ENCODE results near the gene LTBP3.

LTBP3 gene

DNA sequence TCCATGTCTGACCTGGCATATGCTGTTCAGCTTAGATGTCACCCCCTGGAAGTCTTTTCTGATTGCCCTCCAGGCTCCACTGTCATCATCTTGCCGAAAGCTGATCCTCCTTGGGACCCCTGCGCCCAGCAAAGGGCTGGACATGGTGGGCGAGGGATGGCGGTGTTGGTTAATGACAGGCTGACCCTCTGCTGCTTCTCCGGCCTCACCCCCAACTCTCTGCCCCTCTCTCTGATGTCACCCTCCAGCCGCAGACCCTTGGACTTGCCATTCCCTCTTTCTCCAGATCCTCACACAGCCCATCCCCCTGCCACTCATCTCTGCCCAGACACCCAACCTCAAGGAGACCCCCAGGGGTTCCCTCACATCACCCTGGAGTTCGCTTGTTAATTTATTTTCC, 20.0 kb upstream of the LTBP3 start:
- H3K9me3 Mint-ChIP-seq = no peaks in the 10 kb centered on the region
- no peak for DNase-seq (ENCODE audit: low spot score in 2 of 2)
- H3K36me3 Mint-ChIP-seq = peaks cover 98% of the 10 kb centered on the region
- H3K4me3 Mint-ChIP-seq = peak overlapping the region; percentile 96
- ATAC-seq = no peak
- H3K4me1 Mint-ChIP-seq = peaks cover 64% of the 10 kb centered on the region
- peak overlapping the region; percentile 94 for H3K27ac Mint-ChIP-seq

DNA sequence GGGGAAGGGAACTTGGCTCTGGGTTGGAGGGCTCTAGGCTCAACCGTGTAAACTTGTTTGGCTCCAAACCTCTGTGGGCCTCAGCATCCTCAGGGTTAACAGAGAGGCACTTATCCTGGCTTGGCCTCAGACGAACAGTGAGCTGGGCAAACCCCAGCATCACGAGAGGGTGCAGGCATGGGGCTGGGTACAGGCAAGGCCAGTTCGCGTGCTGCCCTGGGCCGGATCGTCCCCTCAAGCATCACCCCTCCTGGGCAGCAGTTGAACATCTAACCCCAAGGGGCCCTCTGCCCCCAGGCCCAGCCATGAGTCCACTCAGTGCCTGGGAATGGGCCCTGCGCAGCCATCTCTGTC, 19.6 kb upstream of the LTBP3 start:
- Mint-ChIP-seq H3K36me3 (peaks cover 96% of the 10 kb centered on the region), H3K27ac (peak overlapping the region; percentile 94), H3K4me1 (peaks cover 61% of the 10 kb centered on the region), H3K4me3 (peak overlapping the region; percentile 96), H3K9me3 (no peaks in the 10 kb centered on the region)
- DNase-seq (ENCODE audit: low spot score in 2 of 2) (no peak), ATAC-seq (no peak)

DNA sequence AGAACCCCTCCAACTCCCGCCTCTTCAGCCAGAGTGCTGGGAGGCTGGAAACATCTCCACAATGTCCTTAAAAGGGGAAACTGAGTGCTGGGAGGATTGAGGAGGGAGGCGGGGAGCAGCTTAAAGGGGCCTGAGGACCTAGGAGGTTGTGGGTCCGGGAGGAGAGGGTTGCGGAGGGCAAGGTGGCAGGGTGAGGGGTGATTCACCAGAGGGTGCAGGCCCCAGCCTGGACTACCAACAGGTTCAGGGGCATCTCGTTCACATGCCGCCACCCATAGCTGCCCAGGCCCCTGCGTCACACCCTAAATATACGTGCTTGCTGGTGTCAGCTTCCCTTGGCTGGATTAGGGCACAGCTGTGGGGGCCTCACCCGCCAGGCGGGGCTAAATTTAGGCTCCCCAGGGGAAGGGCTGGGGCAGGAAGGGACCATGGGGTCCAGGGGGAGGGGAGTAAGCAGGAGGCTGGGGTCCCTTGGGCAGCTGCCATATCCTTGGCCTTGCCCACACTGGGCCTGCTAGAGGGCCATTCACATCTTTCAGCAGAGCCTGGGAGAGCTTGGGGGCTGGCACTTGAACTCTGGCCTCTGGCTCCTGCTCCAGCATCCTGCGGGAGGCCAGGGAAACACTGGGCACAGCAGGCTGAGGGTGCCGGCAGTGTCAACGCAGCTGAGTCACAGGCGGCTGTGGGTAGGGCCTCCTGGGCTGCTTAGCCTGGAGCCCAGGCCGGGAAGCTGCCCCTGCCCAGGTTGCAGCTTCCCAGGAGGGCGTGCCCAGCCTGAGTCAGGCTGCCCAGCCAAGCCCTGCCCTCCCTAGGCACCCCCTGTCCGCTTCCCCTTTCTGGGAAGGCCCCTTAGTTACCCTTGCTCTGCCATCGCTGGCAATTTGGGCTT, 19.0 kb upstream of the LTBP3 start:
- H3K9me3 Mint-ChIP-seq = no peaks in the 10 kb centered on the region
- H3K27ac Mint-ChIP-seq = peak overlapping the region; percentile 94
- DNase-seq (ENCODE audit: low spot score in 2 of 2) (no peak), ATAC-seq (peak; percentile 29)
- peaks cover 58% of the 10 kb centered on the region for H3K4me1 Mint-ChIP-seq
- H3K4me3 Mint-ChIP-seq = peak overlapping the region; percentile 96
- H3K36me3 Mint-ChIP-seq = peaks cover 94% of the 10 kb centered on the region

DNA sequence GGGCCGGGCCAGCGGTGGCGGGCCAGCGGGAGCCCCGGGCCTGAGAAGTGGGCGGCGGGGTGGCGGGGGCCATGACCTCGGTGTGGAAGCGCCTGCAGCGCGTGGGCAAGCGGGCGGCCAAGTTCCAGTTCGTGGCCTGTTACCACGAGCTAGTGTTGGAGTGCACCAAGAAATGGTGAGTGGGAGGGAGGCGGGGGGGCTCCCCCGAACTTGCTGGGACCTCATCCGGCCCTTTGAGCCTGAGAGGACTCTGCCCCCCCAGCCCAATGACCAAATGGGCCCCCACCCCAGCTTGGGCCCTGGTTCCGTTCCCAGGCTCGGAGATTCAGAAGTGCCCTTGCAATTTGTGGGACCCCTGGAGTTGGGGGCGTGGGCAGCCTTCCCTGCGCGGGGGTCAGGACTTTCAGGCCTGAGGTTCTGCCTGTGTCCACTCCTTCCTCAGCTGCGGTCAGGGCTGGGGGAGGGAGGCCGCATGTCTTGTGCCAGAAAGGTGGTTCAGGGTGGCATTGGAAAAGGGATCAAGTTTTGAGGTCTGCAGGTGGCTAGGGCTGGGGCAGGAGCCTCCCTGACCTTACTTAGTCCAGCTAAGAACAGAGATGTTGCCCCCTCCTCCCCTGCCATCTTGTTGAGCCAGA, 18.2 kb upstream of the LTBP3 start:
- Mint-ChIP-seq H3K27ac (peak overlapping the region; percentile 94), H3K4me3 (peak overlapping the region; percentile 96), H3K36me3 (peaks cover 94% of the 10 kb centered on the region), H3K9me3 (no peaks in the 10 kb centered on the region), H3K4me1 (peaks cover 58% of the 10 kb centered on the region)
- peak; percentile 6 for ATAC-seq
- DNase-seq (ENCODE audit: low spot score in 2 of 2) = no peak

DNA sequence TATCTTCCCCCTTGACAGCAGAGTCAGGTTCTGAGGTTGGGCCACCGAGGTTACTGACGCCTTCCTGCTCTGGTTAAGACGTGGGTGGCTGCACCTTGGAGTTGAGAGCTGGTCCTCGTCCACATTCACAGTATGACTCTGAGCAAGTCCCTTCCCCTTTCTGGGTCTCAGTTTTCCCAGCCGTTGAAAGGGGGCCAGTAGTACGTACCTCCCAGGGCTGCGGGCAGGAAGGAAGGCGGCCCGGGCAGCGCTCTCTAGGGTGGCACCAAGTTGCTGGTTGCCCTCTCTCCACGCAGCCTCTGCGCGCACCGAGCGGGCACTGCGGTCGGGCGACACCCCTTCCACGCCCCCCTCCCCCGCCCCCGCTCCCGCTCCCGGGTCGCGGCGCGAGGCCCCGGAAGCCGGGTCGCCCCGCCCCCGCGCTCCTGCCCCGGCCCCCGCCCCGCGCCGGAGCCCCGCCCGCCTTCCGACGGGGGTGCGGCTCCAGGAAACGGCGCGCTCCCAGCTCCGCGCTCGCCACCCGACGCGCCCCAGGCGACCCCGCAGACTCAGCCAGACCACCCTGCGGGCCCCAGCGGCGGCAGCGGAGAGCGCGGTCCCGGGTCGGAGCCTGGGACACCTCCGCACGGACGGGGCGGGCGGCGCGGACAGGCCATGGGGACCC, 17.5 kb upstream of the LTBP3 start, which contains the start of gene EHBP1L1:
EHBP1L1 (plus strand) TSS at position 486 of the 664 bp plus-strand sequence. CDS start 250 bp downstream, outside the sequence.
- Mint-ChIP-seq H3K27ac (peak within 1 kb of the TSS; percentile 94), H3K4me3 (peak within 1 kb of the TSS; percentile 96), H3K36me3 (peaks cover 94% of the 10 kb centered on the region), H3K9me3 (no peaks in the 10 kb centered on the region), H3K4me1 (peaks cover 61% of the 10 kb centered on the region)
- ATAC-seq = peak; percentile 52
- peak; percentile 77 to 91 for DNase-seq (ENCODE audit: low spot score in 2 of 2)

DNA sequence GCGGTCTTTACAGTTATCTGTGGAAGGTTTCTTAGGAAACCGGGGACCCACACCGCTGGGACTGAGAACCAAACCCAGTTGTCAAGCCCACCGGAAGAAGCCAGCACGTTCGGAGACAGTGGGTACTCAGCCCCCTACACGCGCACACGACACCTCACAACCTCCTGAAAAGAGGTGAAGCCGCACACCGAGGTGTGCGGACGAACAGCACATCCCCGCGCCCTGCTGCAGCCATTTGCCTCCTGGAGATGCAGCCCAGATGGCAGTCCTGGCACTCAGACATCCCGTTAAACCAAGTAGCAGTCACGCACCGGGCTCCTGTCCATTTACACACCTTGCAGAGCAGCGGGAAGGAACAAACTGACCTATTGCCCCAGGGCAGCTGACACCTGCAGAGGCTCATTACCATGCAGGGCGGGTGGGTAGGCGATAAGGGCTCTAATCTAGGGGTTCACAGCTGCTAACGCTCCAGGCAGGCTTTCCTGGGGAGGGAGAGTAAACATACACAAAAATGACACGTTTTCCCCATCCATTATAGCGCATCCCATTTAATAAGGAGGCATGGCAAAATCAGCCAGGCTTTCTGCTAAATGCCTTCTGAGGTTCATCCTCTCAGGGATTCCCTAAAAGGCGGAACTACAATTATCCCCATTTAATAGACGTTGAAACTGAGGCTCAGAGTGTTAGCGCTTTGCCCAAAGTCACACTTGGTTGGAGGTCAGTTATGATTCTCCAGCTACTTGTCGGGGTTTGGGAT, 16.8 kb upstream of the LTBP3 start:
- H3K4me3 Mint-ChIP-seq = peak overlapping the region; percentile 96

DNA sequence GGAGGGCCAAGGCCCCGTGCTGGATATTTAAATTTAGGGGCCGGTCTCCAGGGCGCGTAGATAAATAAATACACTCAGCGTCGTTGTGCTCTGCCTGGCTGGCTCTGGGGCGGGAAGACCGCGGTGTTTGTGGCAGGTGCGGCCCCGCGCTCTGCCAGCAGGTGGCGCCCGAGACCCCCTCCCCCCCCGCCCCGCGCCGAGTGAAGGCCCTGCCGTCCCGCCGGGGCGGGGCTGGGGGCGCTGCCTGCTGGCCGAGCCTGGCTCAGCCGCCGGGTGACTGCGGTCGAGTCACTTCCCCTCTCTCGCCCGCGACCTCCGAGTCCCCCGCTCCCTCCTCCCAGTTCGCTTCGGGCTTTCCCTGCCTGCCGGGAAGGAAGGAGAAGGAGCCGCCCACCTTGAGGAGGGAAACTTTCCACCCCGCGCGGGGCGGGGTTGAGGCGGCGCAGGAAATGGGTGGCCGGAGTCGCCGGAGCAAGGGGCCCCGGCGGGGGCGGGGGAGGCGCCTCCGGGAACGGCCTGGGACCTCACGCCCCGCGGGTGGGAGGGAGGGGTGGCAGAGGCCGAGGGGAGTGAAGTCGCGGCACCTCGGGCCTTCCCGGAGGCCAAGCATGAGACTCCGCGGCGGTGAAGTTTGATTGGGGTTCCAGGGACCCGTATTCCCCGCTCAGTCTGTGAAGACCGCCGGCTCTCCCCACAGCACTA, 16.1 kb upstream of the LTBP3 start:
- DNase-seq (ENCODE audit: low spot score in 2 of 2) = peak; percentile 91 to 99
- H3K36me3 Mint-ChIP-seq = peaks cover 94% of the 10 kb centered on the region
- H3K27ac Mint-ChIP-seq = peak overlapping the region; percentile 94
- peak overlapping the region; percentile 96 for H3K4me3 Mint-ChIP-seq
- no peaks in the 10 kb centered on the region for H3K9me3 Mint-ChIP-seq
- ATAC-seq = peak; percentile 51
- H3K4me1 Mint-ChIP-seq = peaks cover 65% of the 10 kb centered on the region

More for the DNA sequence above, 16.8 kb upstream of the LTBP3 start:
- Mint-ChIP-seq H3K4me1 (peaks cover 62% of the 10 kb centered on the region), H3K36me3 (peaks cover 94% of the 10 kb centered on the region), H3K9me3 (no peaks in the 10 kb centered on the region), H3K27ac (peak overlapping the region; percentile 94)
- DNase-seq (ENCODE audit: low spot score in 2 of 2) = peak in 1 of 2 donors; percentile 78
- peak; percentile 0 for ATAC-seq

DNA sequence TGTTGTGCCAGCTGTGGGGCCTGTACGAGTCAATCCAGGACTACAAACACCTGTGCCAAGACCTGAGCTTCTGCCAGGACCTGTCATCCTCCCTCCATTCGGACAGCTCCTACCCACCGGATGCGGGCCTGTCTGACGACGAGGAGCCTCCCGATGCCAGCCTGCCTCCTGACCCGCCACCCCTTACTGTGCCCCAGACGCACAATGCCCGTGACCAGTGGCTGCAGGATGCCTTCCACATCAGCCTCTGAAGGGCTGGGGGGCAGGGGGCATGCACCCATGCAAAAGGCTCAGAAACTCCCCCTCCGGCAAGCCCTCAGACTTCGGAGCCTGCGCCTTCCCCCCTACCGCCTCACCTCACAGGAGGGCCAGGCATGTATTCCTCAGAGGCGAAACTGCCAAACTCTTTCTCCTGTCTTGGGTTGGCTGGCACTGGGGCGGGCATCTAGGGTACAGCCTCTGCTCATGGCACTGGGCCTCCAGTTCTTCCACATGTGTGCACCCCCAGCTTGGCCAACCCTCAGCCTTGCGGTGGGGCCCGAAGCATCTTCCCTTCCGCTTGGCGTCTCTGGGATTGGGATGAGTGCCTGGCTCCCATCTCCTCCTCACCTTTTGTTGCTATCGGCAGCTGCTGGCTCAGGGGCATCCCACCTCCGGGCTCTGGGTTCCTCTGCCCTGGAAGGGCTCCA, 15.4 kb upstream of the LTBP3 start:
- peak in 1 of 2 donors; percentile 72 for DNase-seq (ENCODE audit: low spot score in 2 of 2)
- H3K4me1 Mint-ChIP-seq = peaks cover 67% of the 10 kb centered on the region
- H3K36me3 Mint-ChIP-seq = peaks cover 94% of the 10 kb centered on the region
- H3K4me3 Mint-ChIP-seq = peak overlapping the region; percentile 96
- ATAC-seq = no peak
- no peaks in the 10 kb centered on the region for H3K9me3 Mint-ChIP-seq
- H3K27ac Mint-ChIP-seq = peak overlapping the region; percentile 94

DNA sequence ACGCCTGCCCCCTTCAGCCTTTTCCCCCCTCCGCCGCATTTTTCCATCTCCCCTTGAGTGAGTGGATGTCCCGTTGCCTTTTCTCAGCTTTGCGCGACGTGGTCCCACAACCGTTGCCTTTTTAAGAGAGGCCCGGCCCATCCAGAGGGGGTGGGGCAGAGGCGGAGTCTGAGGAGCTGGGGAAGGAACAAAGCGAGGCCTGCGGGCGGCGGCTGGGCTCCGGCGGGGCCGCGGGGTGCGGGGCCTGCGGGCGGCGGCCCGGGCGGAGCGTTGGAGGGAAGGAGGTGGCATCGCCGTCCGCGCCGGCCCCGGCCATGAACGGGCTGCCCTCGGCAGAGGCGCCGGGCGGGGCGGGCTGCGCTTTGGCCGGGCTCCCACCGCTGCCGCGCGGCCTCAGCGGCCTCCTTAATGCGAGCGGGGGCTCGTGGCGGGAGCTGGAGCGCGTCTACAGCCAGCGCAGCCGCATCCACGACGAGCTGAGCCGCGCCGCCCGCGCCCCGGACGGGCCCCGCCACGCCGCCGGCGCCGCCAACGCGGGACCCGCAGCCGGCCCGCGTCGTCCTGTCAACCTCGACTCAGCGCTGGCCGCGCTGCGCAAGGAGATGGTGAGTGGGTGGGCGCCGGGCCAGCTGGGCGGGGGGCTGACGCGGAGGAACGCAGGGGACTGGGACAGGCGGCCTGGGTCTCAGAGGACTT, 14.3 kb upstream of the LTBP3 start, which contains the start of gene FAM89B:
FAM89B (plus strand) TSS at position 183 of the 696 bp plus-strand sequence; CDS start at position 315, 132 bp downstream.
- peaks cover 64% of the 10 kb centered on the region for H3K4me1 Mint-ChIP-seq
- DNase-seq (ENCODE audit: low spot score in 2 of 2) (peak; percentile 70 to 93), ATAC-seq (peak; percentile 5)
- H3K27ac Mint-ChIP-seq = peak within 1 kb of the TSS; percentile 94
- peak within 1 kb of the TSS; percentile 96 for H3K4me3 Mint-ChIP-seq
- H3K36me3 Mint-ChIP-seq = peaks cover 91% of the 10 kb centered on the region
- no peaks in the 10 kb centered on the region for H3K9me3 Mint-ChIP-seq

DNA sequence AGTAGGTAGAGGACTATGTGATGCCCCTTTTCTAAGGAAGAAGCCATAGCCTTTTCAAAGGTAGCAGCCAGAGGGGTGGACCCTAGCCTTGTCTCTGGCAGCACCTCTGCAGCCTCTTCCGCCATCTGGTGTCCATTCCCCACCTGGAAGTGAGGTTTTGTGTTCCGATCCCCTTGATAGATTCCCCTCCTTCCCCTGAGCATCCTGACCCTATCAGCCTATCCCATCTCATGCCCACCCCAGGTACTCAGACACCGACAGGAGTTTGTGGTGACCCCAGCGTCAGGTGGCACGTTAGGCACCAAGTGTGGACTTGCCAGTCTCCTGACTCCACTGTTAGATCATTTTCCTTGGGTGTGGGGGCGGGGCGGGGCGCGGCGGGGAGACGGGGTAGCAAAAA, 13.8 kb upstream of the LTBP3 start:
- no peak for ATAC-seq
- H3K36me3 Mint-ChIP-seq = peaks cover 86% of the 10 kb centered on the region
- DNase-seq (ENCODE audit: low spot score in 2 of 2) = peak in 1 of 2 donors; percentile 73
- peak overlapping the region; percentile 94 for H3K27ac Mint-ChIP-seq
- peak overlapping the region; percentile 96 for H3K4me3 Mint-ChIP-seq
- no peaks in the 10 kb centered on the region for H3K9me3 Mint-ChIP-seq
- peaks cover 65% of the 10 kb centered on the region for H3K4me1 Mint-ChIP-seq

DNA sequence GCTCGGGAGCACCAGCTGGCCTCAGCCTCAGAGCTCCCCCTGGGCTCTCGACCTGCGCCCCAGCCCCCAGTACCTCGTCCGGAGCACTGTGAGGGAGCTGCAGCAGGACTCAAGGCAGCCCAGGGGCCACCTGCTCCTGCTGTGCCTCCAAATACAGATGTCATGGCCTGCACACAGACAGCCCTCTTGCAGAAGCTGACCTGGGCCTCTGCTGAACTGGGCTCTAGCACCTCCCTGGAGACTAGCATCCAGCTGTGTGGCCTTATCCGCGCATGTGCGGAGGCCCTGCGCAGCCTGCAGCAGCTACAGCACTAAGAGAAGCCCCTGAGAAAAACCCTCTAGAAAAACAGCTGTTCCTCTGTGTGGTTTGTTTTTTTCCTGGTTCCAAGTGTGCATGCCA, 13.3 kb upstream of the LTBP3 start:
- H3K4me1 Mint-ChIP-seq = peaks cover 71% of the 10 kb centered on the region
- peak overlapping the region; percentile 94 for H3K27ac Mint-ChIP-seq
- DNase-seq (ENCODE audit: low spot score in 2 of 2) (no peak), ATAC-seq (no peak)
- H3K4me3 Mint-ChIP-seq = peak overlapping the region; percentile 96
- peaks cover 80% of the 10 kb centered on the region for H3K36me3 Mint-ChIP-seq
- H3K9me3 Mint-ChIP-seq = no peaks in the 10 kb centered on the region

DNA sequence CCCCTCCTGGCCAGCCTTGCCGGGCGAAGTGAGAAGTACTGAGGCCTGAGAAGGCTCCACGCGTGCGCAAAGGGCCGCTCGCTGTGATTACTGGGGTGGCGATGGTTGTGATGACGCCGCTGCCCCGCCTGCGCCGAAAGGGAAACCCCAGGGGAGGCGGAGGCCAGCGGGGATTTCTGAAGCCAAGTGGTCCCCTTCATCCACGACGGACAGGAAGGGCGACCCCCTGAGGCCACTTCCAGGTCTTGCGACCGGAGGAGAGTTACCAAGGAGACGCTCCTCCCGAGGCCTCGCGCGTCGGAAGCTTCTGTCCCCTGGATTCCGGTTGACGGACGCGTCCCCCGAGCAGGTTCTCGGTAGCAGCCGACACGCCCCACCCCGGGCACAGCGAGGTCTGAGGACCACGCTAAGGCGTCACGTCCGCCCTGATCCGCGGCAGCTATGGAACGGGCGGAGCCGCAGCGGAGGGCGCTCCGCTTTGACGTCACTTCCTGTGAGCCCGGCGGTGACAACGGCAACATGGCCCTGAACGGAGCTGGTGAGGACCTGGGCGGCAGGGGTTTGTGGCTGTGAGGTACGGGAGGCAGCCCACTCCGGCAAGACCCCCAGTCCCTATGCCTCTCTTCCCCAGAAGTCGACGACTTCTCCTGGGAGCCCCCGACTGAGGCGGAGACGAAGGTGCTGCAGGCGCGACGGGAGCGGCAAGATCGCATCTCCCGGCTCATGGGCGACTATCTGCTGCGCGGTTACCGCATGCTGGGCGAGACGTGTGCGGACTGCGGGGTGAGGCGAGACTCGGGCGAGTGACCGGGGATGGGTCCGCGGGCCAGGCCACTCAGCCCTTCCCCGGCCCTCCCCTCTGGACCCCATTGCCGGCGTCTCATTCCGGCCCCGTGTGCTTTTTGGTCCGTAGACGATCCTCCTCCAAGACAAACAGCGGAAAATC, 12.1 kb upstream of the LTBP3 start, which contains the start of gene ZNRD2:
ZNRD2 (plus strand) TSS at position 505 of the 946 bp plus-strand sequence; CDS start at position 520, 15 bp downstream.
- peak; percentile 85 for ATAC-seq
- H3K4me1 Mint-ChIP-seq = peaks cover 78% of the 10 kb centered on the region
- H3K4me3 Mint-ChIP-seq = peak within 1 kb of the TSS; percentile 96
- H3K9me3 Mint-ChIP-seq = no peaks in the 10 kb centered on the region
- peak within 1 kb of the TSS; percentile 97 for H3K27ac Mint-ChIP-seq
- peaks cover 71% of the 10 kb centered on the region for H3K36me3 Mint-ChIP-seq
- peak; percentile 95 to 99 for DNase-seq (ENCODE audit: low spot score in 2 of 2)

Data from stimulated activated effector memory CD8-positive, alpha-beta T cell treated with anti-CD3 and anti-CD28 coated beads, Interleukin-12 subunit alpha, Interleukin-12 subunit beta, amount 100 ng/mL, for 72 hours (primary cell).